Spleen (tissue), 11 donors: ENCODE measurements around the gene SPTBN5. TPM values are rescaled to one million over a fixed set of nuclear protein-coding genes. Genes with fewer than 3 reads are reported as not detected.
A peak's percentile ranks its signal among the peaks of the same experiment; 100 is the strongest.

Experiments used
- DNase-seq: peaks from one replicate; pipeline ENCODE4 v3.0.0-alpha.2; 2020
- H3K27ac ChIP-seq, 8 donors: fragments of 200-600 bp; sonication (generic) in 7 of 8; 1 replicate in 4 of 8; 2 replicates in 4 of 8; pipeline versions ENCODE4 v1.5.0 to v1.8.0; 2016 to 2021; ENCODE audit warnings: inconsistent platforms in 4 of 8, mild to moderate bottlenecking in 4 of 8, moderate library complexity in 1 of 8
- H3K27me3 ChIP-seq, 7 donors: fragments of 200-600 bp; sonication (generic) in 6 of 7; replicated peaks in 1 of 7; 1 replicate in 4 of 7; 2 replicates in 3 of 7; pipeline versions ENCODE4 v1.5.0 to v1.8.0; 2016 to 2021; ENCODE audit warnings: inconsistent platforms in 3 of 7, mild to moderate bottlenecking in 1 of 7
- H3K36me3 ChIP-seq, 6 donors: fragments of 200-600 bp; sonication (generic) in 5 of 6; 1 replicate in 4 of 6; 2 replicates in 2 of 6; pipeline versions ENCODE4 v1.5.0 to v1.8.0; 2016 to 2021; ENCODE audit warnings: inconsistent platforms in 2 of 6
- H3K4me1 ChIP-seq, 6 donors: fragments of 200-600 bp; sonication (generic) in 5 of 6; 1 replicate in 3 of 6; 2 replicates in 3 of 6; pipeline versions ENCODE4 v1.5.0 to v1.8.0; 2016 to 2021; ENCODE audit warnings: inconsistent platforms in 3 of 6
- H3K4me3 ChIP-seq, 8 donors: fragments of 200-600 bp; sonication (generic) in 7 of 8; 1 replicate in 4 of 8; 2 replicates in 4 of 8; pipeline versions ENCODE4 v1.5.0 to v1.8.0; 2016 to 2021; ENCODE audit warnings: inconsistent platforms in 4 of 8, mild to moderate bottlenecking in 4 of 8, moderate library complexity in 2 of 8
- H3K9me3 ChIP-seq, 8 donors: fragments of 200-600 bp; sonication (generic) in 7 of 8; 1 replicate in 4 of 8; 2 replicates in 4 of 8; pipeline versions ENCODE4 v1.5.0 to v1.8.0; 2016 to 2021; ENCODE audit warnings: inconsistent platforms in 4 of 8
- CTCF ChIP-seq, 11 experiments: fragments of 200-600 bp in 7 of 11; fragments of 450-650 bp in 4 of 11; sonication (generic) in 4 of 11; IDR thresholded peaks in 8 of 11; conservative IDR thresholded peaks in 3 of 11; 1 replicate in 7 of 11; 2 replicates in 4 of 11; pipeline versions ENCODE4 v1.4.0 to v1.8.0; 2016 to 2021; ENCODE audit warnings: antibody characterized with exemption in 11 of 11, inconsistent platforms in 4 of 11, mild to moderate bottlenecking in 1 of 11
- POLR2A ChIP-seq, 3 donors: fragments of 450-650 bp; IDR thresholded peaks; one replicate each; pipeline ENCODE4 v1.5.1; 2017; ENCODE audit warnings: antibody characterized with exemption in 3 of 3, mild to moderate bottlenecking in 1 of 3
- POLR2AphosphoS5 ChIP-seq, 3 donors: sonication (generic); formaldehyde crosslinking; IDR thresholded peaks; one replicate each; pipeline ENCODE4 v1.5.1; 2017; ENCODE audit warnings: antibody characterized with exemption in 3 of 3
- WGBS, 5 donors: extraction: QIAGEN DNeasy Blood & Tissue Kit in 3 of 5; methylation state at CpG; one replicate each; pipeline versions ENCODE4 v1.1.5 to v1.1.7; 2013 to 2018; 5-methylcytosine and 5-hydroxymethylcytosine counted together
- intact Hi-C: fragments of 100-400 bp; cut with DNase I; formaldehyde crosslinking; loops from one replicate; pipeline ENCODE4 v1.15.0; 2023; ENCODE audit warnings: low total_unique reads
- polyA plus RNA-seq, 3 donors: library from polyadenylated mRNA; stranded (reverse); fragments of 200-250 nt; gene quantifications; one replicate each; pipeline ENCODE4 v1.2.1, GENCODE V29; 2013
- total RNA-seq, 7 donors: library from RNA; depleted of rRNA in 3 of 7; stranded (reverse); fragments of >200 nt in 3 of 7; fragmentation: NEBNext Ultra II Directional in 4 of 7; extraction: Animal tissue kit (Norgen Biotek cat#: 25700) in 4 of 7; gene quantifications; one replicate each; pipeline versions ENCODE4 v1.1.0 to v1.2.1, GENCODE V29; 2016 to 2021
- donor health status: healthy with polysubstance abuse.
- donor health status: DM: no; HTN: no; CAD: no; lungs with moderate emphysema.
- donor health status: DM: no; HTN: no; CAD: no.
- donor health status: Bipolar disorder and iron deficiency.
- donor health status: healthy.
- donor health status: DM: no; HTN: no; CAD: no.
- donor health status: DM: yes; HTN: yes; CAD: no.

SPTBN5 gene
- total and polyA plus RNA-seq, 10 donors: 0.19 to 2.0 (median 0.73) TPM

DNA sequence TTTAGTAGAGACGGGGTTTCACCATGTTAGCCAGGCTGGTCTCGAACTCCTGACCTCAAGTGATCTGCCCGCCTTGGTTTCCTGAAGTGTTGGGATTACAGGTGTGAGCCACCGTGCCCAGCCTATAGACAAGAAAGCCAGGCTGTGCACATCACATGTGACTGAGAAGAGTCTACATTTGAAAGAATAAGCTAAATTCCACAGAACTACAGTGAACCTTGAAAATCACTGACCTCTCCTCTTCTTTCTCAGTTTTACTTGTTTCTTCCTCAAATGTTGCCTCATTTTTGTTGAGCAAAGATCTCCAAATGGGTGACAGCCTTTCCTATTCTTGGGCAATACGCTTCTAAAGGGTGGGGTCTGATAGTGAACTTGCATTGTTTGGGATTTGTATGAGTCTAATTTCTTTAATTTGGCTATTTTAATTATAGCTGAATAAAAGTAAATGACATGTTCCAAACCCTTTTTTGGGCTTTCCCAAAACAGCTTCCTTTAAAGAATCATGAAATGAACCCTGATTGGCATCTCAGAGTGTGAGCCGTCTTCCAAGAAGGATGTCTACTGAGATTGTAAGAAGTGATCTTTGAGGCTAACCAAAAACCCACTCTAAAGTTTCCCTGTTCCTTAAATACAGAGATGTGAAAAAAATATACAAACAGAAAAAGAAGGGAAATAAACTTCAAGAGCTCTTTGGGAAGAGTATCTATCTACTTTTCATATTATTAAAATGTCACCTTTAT, 21.6 kb upstream of the SPTBN5 start:
- Histone ChIP-seq H3K27me3 (no peaks in the 10 kb centered on the region), H3K4me3 (no peak overlapping the region), H3K9me3 (no peaks in the 10 kb centered on the region), H3K36me3 (peaks cover 0 to 73% (median 15%) of the 10 kb centered on the region in 6 donors), H3K27ac (peak overlapping the region in 4 of 8 donors; percentile 52 to 68 (median 61)), H3K4me1 (peaks cover 7 to 55% (median 39%) of the 10 kb centered on the region in 6 donors)
- intact Hi-C loops: no loop called here
- 70 to 88% (median 79%) methylated on average over 6 of the region's 6 CpGs for WGBS, 5 donors
- TF ChIP-seq CTCF (IDR thresholded peaks at IDR 0.05 in 8 of 11, conservative IDR thresholded peaks at IDR 0.05 in 3 of 11) (no peak), POLR2A (IDR thresholded peaks at IDR 0.05) (no peak), POLR2AphosphoS5 (IDR thresholded peaks at IDR 0.05) (no peak)
- DNase-seq: no peak

- peaks cover 0 to 80% (median 17%) of the 10 kb centered on the region in 6 donors for H3K36me3 ChIP-seq
- no peaks in the 10 kb centered on the region for H3K27me3 ChIP-seq
- DNase-seq: peak; percentile 31
- intact Hi-C loops: no loop called here
- H3K4me1 ChIP-seq: peaks cover 7 to 50% (median 39%) of the 10 kb centered on the region in 6 donors
- TF ChIP-seq POLR2A (IDR thresholded peaks at IDR 0.05): no peak
- TF ChIP-seq CTCF (IDR thresholded peaks at IDR 0.05 in 8 of 11, conservative IDR thresholded peaks at IDR 0.05 in 3 of 11): no peak
- no peak for TF ChIP-seq POLR2AphosphoS5 (IDR thresholded peaks at IDR 0.05)
- no peak overlapping the region for H3K4me3 ChIP-seq
- no peaks in the 10 kb centered on the region for H3K9me3 ChIP-seq
- no peak overlapping the region for H3K27ac ChIP-seq
- WGBS, 5 donors: 79 to 90% (median 84%) methylated on average over 5 of the region's 5 CpGs
These were observed 20.6 kb upstream of the SPTBN5 start for GRCh38 chr15:41914411-41914810.

DNA sequence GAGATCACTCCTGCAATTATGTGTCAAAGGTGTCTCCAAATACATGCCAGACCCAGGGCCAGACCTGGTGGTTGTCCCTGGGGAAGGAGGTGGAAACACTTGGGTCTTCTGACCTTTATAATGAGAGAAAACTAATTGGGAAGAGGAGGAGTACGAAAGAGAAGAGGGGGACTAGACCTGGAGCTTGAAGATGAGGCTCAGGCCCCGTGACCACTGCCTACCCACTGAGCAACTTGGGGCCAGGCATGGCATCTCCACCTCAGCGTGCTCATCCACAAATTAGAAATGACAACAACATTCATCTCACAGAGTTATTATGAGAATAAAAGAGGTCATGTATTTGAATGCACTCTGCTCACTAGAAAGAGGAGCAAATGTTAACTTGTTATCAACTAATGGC, 19.4 kb upstream of the SPTBN5 start:
- Histone ChIP-seq H3K4me3 (no peak overlapping the region), H3K27me3 (no peaks in the 10 kb centered on the region), H3K36me3 (peaks cover 3 to 80% (median 18%) of the 10 kb centered on the region in 6 donors), H3K4me1 (peaks cover 7 to 44% (median 39%) of the 10 kb centered on the region in 6 donors), H3K27ac (no peak overlapping the region), H3K9me3 (no peaks in the 10 kb centered on the region)
- no peak for DNase-seq
- TF ChIP-seq CTCF (IDR thresholded peaks at IDR 0.05 in 8 of 11, conservative IDR thresholded peaks at IDR 0.05 in 3 of 11) (no peak), POLR2A (IDR thresholded peaks at IDR 0.05) (no peak), POLR2AphosphoS5 (IDR thresholded peaks at IDR 0.05) (no peak)
- intact Hi-C loops: no loop called here
- WGBS, 5 donors: 72 to 98% (median 90%) methylated on average over 3 of the region's 3 CpGs

- 88 to 93% (median 90%) methylated on average over 14 of the region's 14 CpGs for WGBS, 5 donors
- TF ChIP-seq POLR2AphosphoS5 (IDR thresholded peaks at IDR 0.05): peak in 1 of 3 donors; percentile 47
- no peak for TF ChIP-seq CTCF (IDR thresholded peaks at IDR 0.05 in 8 of 11, conservative IDR thresholded peaks at IDR 0.05 in 3 of 11)
- Histone ChIP-seq H3K4me3 (no peak overlapping the region), H3K27me3 (no peaks in the 10 kb centered on the region), H3K36me3 (peaks cover 3 to 84% (median 24%) of the 10 kb centered on the region in 6 donors), H3K4me1 (peaks cover 7 to 30% (median 27%) of the 10 kb centered on the region in 6 donors), H3K27ac (peak overlapping the region in 1 of 8 donors; percentile 9), H3K9me3 (peaks cover 0 to 4% (median under 1%) of the 10 kb centered on the region in 8 donors)
- intact Hi-C loops: no loop called here
- DNase-seq: peak; percentile 58
These were observed 18.0 kb upstream of the SPTBN5 start for GRCh38 chr15:41911691-41912345.
